HCT116 (cell line): ENCODE data around the gene CASP8.

Experiments
- CBX3 ChIP-seq: IDR thresholded peaks from 2 replicates; pipeline ENCODE4 v1.6.1; 2012; ENCODE audit warnings: low read depth
- CEBPB ChIP-seq: IDR thresholded peaks from 2 replicates; pipeline ENCODE4 v1.6.1; 2012; ENCODE audit warnings: low read depth
- CTCF ChIP-seq, 3 experiments: fragments of 200-600 bp in 1 of 3; sonication (generic) in 1 of 3; IDR thresholded peaks in 2 of 3; conservative IDR thresholded peaks in 1 of 3; 2 replicates each; pipeline ENCODE4 v1.5.1; 2012 to 2017; ENCODE audit warnings: low read depth in 2 of 3, low read length in 2 of 3, antibody characterized with exemption in 1 of 3, borderline replicate concordance in 1 of 3, control low read depth in 1 of 3, mild to moderate bottlenecking in 1 of 3, mixed read lengths in 1 of 3, mixed run types in 1 of 3, moderate library complexity in 1 of 3; ENCODE audit not compliant: insufficient read depth in 1 of 3
- JUND ChIP-seq: IDR thresholded peaks from 2 replicates; pipeline ENCODE4 v1.6.1; 2012
- POLR2A ChIP-seq: IDR thresholded peaks from 2 replicates; pipeline ENCODE4 v1.7.0; 2011; ENCODE audit warnings: borderline replicate concordance; ENCODE audit not compliant: insufficient read depth, insufficient read length; ENCODE audit errors: extremely low read depth
- POLR2AphosphoS5 ChIP-seq: IDR thresholded peaks from 2 replicates; pipeline ENCODE4 v1.6.1; 2011; ENCODE audit warnings: mild to moderate bottlenecking, low read depth, low read length, moderate library complexity
- SRF ChIP-seq: IDR thresholded peaks from 2 replicates; pipeline ENCODE4 v1.6.1; 2012; ENCODE audit warnings: low read depth
- YY1 ChIP-seq: IDR thresholded peaks from 2 replicates; pipeline ENCODE4 v1.6.1; 2011; ENCODE audit warnings: low read length, low read depth, moderate library complexity, mild to moderate bottlenecking; ENCODE audit not compliant: insufficient replicate concordance; ENCODE audit errors: extremely low read depth
- ZNF274 ChIP-seq: fragments of 200-500 bp; sonication (Bioruptor generic); IDR thresholded peaks from 2 replicates; pipeline ENCODE4 v1.6.1; 2014; ENCODE audit warnings: mild to moderate bottlenecking, low read depth, low read length, inconsistent platforms

GRCh38 chr2:201329409-201329808, 69.1 kb downstream of the CASP8 start:
- no peak for TF ChIP-seq POLR2AphosphoS5
- no peak for TF ChIP-seq JUND
- no peak for TF ChIP-seq POLR2A
- TF ChIP-seq CBX3: no peak
- no peak for TF ChIP-seq YY1
- no peak for TF ChIP-seq CTCF (IDR thresholded peaks at IDR 0.05 in 2 of 3, conservative IDR thresholded peaks at IDR 0.05 in 1 of 3; ENCODE audit: borderline replicate concordance in 1 of 3, insufficient read depth in 1 of 3, low read depth in 2 of 3, low read length in 2 of 3)
- no peak for TF ChIP-seq ZNF274
- TF ChIP-seq SRF: no peak
- no peak for TF ChIP-seq CEBPB
